ENCODE results near the gene SELL.
"Not testable (repeated sequence)": the region's sequence is repeated elsewhere in the genome, so short reads cannot be mapped to it uniquely, and the experiment has no call there.

The SELL gene

GRCh38 chr1:169670244-169670643, 41.2 kb downstream of the SELL start:
- not testable (repeated sequence) for DNase-seq (ENCODE audit: low read depth in 2 of 3, low spot score in 1 of 3)

- DNase-seq (ENCODE audit: low read depth in 2 of 3, low spot score in 1 of 3), result not testable (repeated sequence)
Observed at GRCh38 chr1:169667699-169668596, 43.5 kb downstream of the SELL start.

GRCh38 chr1:169667227-169667639, 44.2 kb downstream of the SELL start:
- not testable (repeated sequence) for DNase-seq (ENCODE audit: low read depth in 2 of 3, low spot score in 1 of 3)

- not testable (repeated sequence) for DNase-seq (ENCODE audit: low read depth in 2 of 3, low spot score in 1 of 3)
Observed at GRCh38 chr1:169662680-169663079, 48.7 kb downstream of the SELL start.

- DNase-seq (ENCODE audit: low read depth in 2 of 3, low spot score in 1 of 3), result not testable (repeated sequence)
Observed at GRCh38 chr1:169661066-169661465, 50.4 kb downstream of the SELL start.

GRCh38 chr1:169658777-169659176, 52.6 kb downstream of the SELL start:
- not testable (repeated sequence) for DNase-seq (ENCODE audit: low read depth in 2 of 3, low spot score in 1 of 3)

GRCh38 chr1:169653873-169654272, 57.5 kb downstream of the SELL start:
- no peak for DNase-seq (ENCODE audit: low read depth in 2 of 3, low spot score in 1 of 3)

GRCh38 chr1:169651035-169651434, 60.4 kb downstream of the SELL start:
- no peak for DNase-seq (ENCODE audit: low read depth in 2 of 3, low spot score in 1 of 3)

- DNase-seq (ENCODE audit: low read depth in 2 of 3, low spot score in 1 of 3), result no peak
Observed at GRCh38 chr1:169650551-169650950, 60.9 kb downstream of the SELL start.

- DNase-seq (ENCODE audit: low read depth in 2 of 3, low spot score in 1 of 3), result no peak
Observed at GRCh38 chr1:169648709-169649108, 62.7 kb downstream of the SELL start.

GRCh38 chr1:169648187-169648586, 63.2 kb downstream of the SELL start:
- no peak for DNase-seq (ENCODE audit: low read depth in 2 of 3, low spot score in 1 of 3)

GRCh38 chr1:169647512-169647911, 63.9 kb downstream of the SELL start:
- DNase-seq (ENCODE audit: low read depth in 2 of 3, low spot score in 1 of 3), result no peak

GRCh38 chr1:169644297-169644696, 67.1 kb downstream of the SELL start:
- DNase-seq (ENCODE audit: low read depth in 2 of 3, low spot score in 1 of 3), result no peak
